ENCODE data around the gene PML.
"Not testable (repeated sequence)": the region's sequence is repeated elsewhere in the genome, so short reads cannot be mapped to it uniquely, and the experiment has no call there.

Gene PML

GRCh38 chr15:73957785-73958184, 36.7 kb upstream of the PML start:
- no peak for DNase-seq (ENCODE audit: low spot score)

- no peak for DNase-seq (ENCODE audit: low spot score)
Measured at GRCh38 chr15:73959012-73959581, 35.4 kb upstream of the PML start.

- no peak for DNase-seq (ENCODE audit: low spot score)
Measured at GRCh38 chr15:73959801-73960200, 34.7 kb upstream of the PML start.

- DNase-seq (ENCODE audit: low spot score) = not testable (repeated sequence)
Measured at GRCh38 chr15:73960472-73961070, 33.9 kb upstream of the PML start.

GRCh38 chr15:73962433-73962832, 32.1 kb upstream of the PML start:
- DNase-seq (ENCODE audit: low spot score) = no peak

GRCh38 chr15:73964736-73965093, 29.8 kb upstream of the PML start:
- peak; percentile 89 for DNase-seq (ENCODE audit: low spot score)

GRCh38 chr15:73965094-73965757, 29.3 kb upstream of the PML start:
- DNase-seq (ENCODE audit: low spot score) = no peak

GRCh38 chr15:73965758-73966113, 28.8 kb upstream of the PML start:
- no peak for DNase-seq (ENCODE audit: low spot score)

GRCh38 chr15:73968461-73968860, 26.1 kb upstream of the PML start:
- DNase-seq (ENCODE audit: low spot score) = no peak

GRCh38 chr15:73969151-73969759, 25.3 kb upstream of the PML start:
- no peak for DNase-seq (ENCODE audit: low spot score)

GRCh38 chr15:73972984-73973682, 21.4 kb upstream of the PML start:
- peak; percentile 90 for DNase-seq (ENCODE audit: low spot score)

- DNase-seq (ENCODE audit: low spot score) = not testable (repeated sequence)
Measured at GRCh38 chr15:73973683-73974200, 20.8 kb upstream of the PML start.

GRCh38 chr15:73975440-73976125, 18.9 kb upstream of the PML start:
- not testable (repeated sequence) for DNase-seq (ENCODE audit: low spot score)

- DNase-seq (ENCODE audit: low spot score) = no peak
Measured at GRCh38 chr15:73978896-73979295, 15.6 kb upstream of the PML start.

GRCh38 chr15:73979636-73980035, 14.9 kb upstream of the PML start:
- DNase-seq (ENCODE audit: low spot score) = no peak

GRCh38 chr15:73981761-73982221, 12.7 kb upstream of the PML start:
- DNase-seq (ENCODE audit: low spot score) = no peak

GRCh38 chr15:73982222-73982962, 12.1 kb upstream of the PML start:
- peak; percentile 17 for DNase-seq (ENCODE audit: low spot score)

- DNase-seq (ENCODE audit: low spot score) = peak; percentile 21
Measured at GRCh38 chr15:73983211-73983727, 11.2 kb upstream of the PML start.

GRCh38 chr15:73983773-73984172, 10.7 kb upstream of the PML start:
- no peak for DNase-seq (ENCODE audit: low spot score)

GRCh38 chr15:73984208-73984979, 10.1 kb upstream of the PML start:
- no peak for DNase-seq (ENCODE audit: low spot score)

Measured in D341Med (cell line).